ENCODE data around the gene TINCR. TPM values are rescaled to one million over a fixed set of nuclear protein-coding genes. Genes with fewer than 3 reads are reported as not detected.

TINCR gene
- total RNA-seq, 2 experiments from 2014 or later, result 0.29 to 0.34 TPM

- H3K36me3 Mint-ChIP-seq, result peaks cover 4% of the 10 kb centered on the region
- H3K4me1 Mint-ChIP-seq, result peaks cover 5% of the 10 kb centered on the region
- no peaks in the 10 kb centered on the region for H3K27me3 Mint-ChIP-seq
- H3K9me3 Mint-ChIP-seq, result no peaks in the 10 kb centered on the region
- no peak overlapping the region for H3K4me3 Mint-ChIP-seq
- no peak for DNase-seq
- no peak overlapping the region for H3K27ac Mint-ChIP-seq
Measured at GRCh38 chr19:5579286-5579685, 11.5 kb upstream of the TINCR start.

GRCh38 chr19:5578097-5578846, 10.5 kb upstream of the TINCR start:
- DNase-seq, result peak; percentile 73
- Mint-ChIP-seq H3K9me3 (no peaks in the 10 kb centered on the region), H3K4me3 (no peak overlapping the region), H3K36me3 (peaks cover 4% of the 10 kb centered on the region), H3K27ac (no peak overlapping the region), H3K4me1 (peaks cover 5% of the 10 kb centered on the region), H3K27me3 (no peaks in the 10 kb centered on the region)

- H3K27me3 Mint-ChIP-seq, result no peaks in the 10 kb centered on the region
- H3K9me3 Mint-ChIP-seq, result no peaks in the 10 kb centered on the region
- no peak for DNase-seq
- H3K4me1 Mint-ChIP-seq, result peaks cover 5% of the 10 kb centered on the region
- H3K36me3 Mint-ChIP-seq, result peaks cover 2% of the 10 kb centered on the region
- H3K4me3 Mint-ChIP-seq, result no peak overlapping the region
- H3K27ac Mint-ChIP-seq, result no peak overlapping the region
Measured at GRCh38 chr19:5575590-5575989, 7.8 kb upstream of the TINCR start.

- DNase-seq, result no peak
- Mint-ChIP-seq H3K27me3 (peaks cover 13% of the 10 kb centered on the region), H3K4me3 (no peak overlapping the region), H3K36me3 (peaks cover 2% of the 10 kb centered on the region), H3K4me1 (peaks cover 2% of the 10 kb centered on the region), H3K27ac (no peak overlapping the region), H3K9me3 (no peaks in the 10 kb centered on the region)
Measured at GRCh38 chr19:5572556-5573286, 5.0 kb upstream of the TINCR start.

- no peak overlapping the region for H3K27ac Mint-ChIP-seq
- H3K36me3 Mint-ChIP-seq, result peaks cover 2% of the 10 kb centered on the region
Measured at GRCh38 chr19:5571777-5572176, 4.0 kb upstream of the TINCR start.

GRCh38 chr19:5567970-5568407, 236 bp upstream of the TINCR start:
- Mint-ChIP-seq H3K4me3 (no peak overlapping the region), H3K36me3 (no peaks in the 10 kb centered on the region), H3K27ac (no peak overlapping the region), H3K9me3 (no peaks in the 10 kb centered on the region), H3K27me3 (peaks cover 27% of the 10 kb centered on the region), H3K4me1 (no peaks in the 10 kb centered on the region)
- DNase-seq, result no peak

More at GRCh38 chr19:5571777-5572176, 4.0 kb upstream of the TINCR start:
- peaks cover 13% of the 10 kb centered on the region for H3K27me3 Mint-ChIP-seq
- peaks cover 2% of the 10 kb centered on the region for H3K4me1 Mint-ChIP-seq
- no peaks in the 10 kb centered on the region for H3K9me3 Mint-ChIP-seq
- DNase-seq, result no peak
- H3K4me3 Mint-ChIP-seq, result no peak overlapping the region

GRCh38 chr19:5564930-5565329, 2.8 kb downstream of the TINCR start:
- peaks cover 3% of the 10 kb centered on the region for H3K9me3 Mint-ChIP-seq
- peaks cover 50% of the 10 kb centered on the region for H3K27me3 Mint-ChIP-seq
- no peak overlapping the region for H3K4me3 Mint-ChIP-seq
- H3K36me3 Mint-ChIP-seq, result no peaks in the 10 kb centered on the region
- H3K4me1 Mint-ChIP-seq, result no peaks in the 10 kb centered on the region
- no peak overlapping the region for H3K27ac Mint-ChIP-seq
- no peak for DNase-seq

GRCh38 chr19:5563935-5564612, 3.7 kb downstream of the TINCR start:
- no peak for DNase-seq
- H3K4me1 Mint-ChIP-seq, result no peaks in the 10 kb centered on the region
- H3K27me3 Mint-ChIP-seq, result peaks cover 46% of the 10 kb centered on the region
- no peaks in the 10 kb centered on the region for H3K36me3 Mint-ChIP-seq
- peaks cover 3% of the 10 kb centered on the region for H3K9me3 Mint-ChIP-seq
- no peak overlapping the region for H3K4me3 Mint-ChIP-seq
- H3K27ac Mint-ChIP-seq, result no peak overlapping the region

GRCh38 chr19:5563008-5563431, 4.7 kb downstream of the TINCR start:
- DNase-seq, result no peak
- Mint-ChIP-seq H3K4me3 (no peak overlapping the region), H3K36me3 (no peaks in the 10 kb centered on the region), H3K9me3 (peaks cover 3% of the 10 kb centered on the region), H3K27me3 (peaks cover 38% of the 10 kb centered on the region), H3K27ac (no peak overlapping the region), H3K4me1 (no peaks in the 10 kb centered on the region)

GRCh38 chr19:5562280-5562679, 5.5 kb downstream of the TINCR start:
- no peaks in the 10 kb centered on the region for H3K36me3 Mint-ChIP-seq
- H3K9me3 Mint-ChIP-seq, result peaks cover 3% of the 10 kb centered on the region
- H3K27me3 Mint-ChIP-seq, result peaks cover 37% of the 10 kb centered on the region
- no peak overlapping the region for H3K4me3 Mint-ChIP-seq
- no peak overlapping the region for H3K27ac Mint-ChIP-seq
- no peak for DNase-seq
- no peaks in the 10 kb centered on the region for H3K4me1 Mint-ChIP-seq

- H3K4me1 Mint-ChIP-seq, result no peaks in the 10 kb centered on the region
- no peak for DNase-seq
- H3K9me3 Mint-ChIP-seq, result peaks cover 3% of the 10 kb centered on the region
- no peaks in the 10 kb centered on the region for H3K36me3 Mint-ChIP-seq
- H3K27me3 Mint-ChIP-seq, result peaks cover 37% of the 10 kb centered on the region
- no peak overlapping the region for H3K4me3 Mint-ChIP-seq
- H3K27ac Mint-ChIP-seq, result no peak overlapping the region
Measured at GRCh38 chr19:5561559-5561958, 6.2 kb downstream of the TINCR start.

- no peaks in the 10 kb centered on the region for H3K36me3 Mint-ChIP-seq
- H3K9me3 Mint-ChIP-seq, result peaks cover 3% of the 10 kb centered on the region
- H3K27me3 Mint-ChIP-seq, result peaks cover 32% of the 10 kb centered on the region
- H3K4me3 Mint-ChIP-seq, result no peak overlapping the region
- H3K4me1 Mint-ChIP-seq, result no peaks in the 10 kb centered on the region
- no peak overlapping the region for H3K27ac Mint-ChIP-seq
- DNase-seq, result no peak
Measured at GRCh38 chr19:5560156-5560555, 7.6 kb downstream of the TINCR start.

- no peak overlapping the region for H3K27ac Mint-ChIP-seq
- H3K36me3 Mint-ChIP-seq, result no peaks in the 10 kb centered on the region
- no peak for DNase-seq
- H3K4me3 Mint-ChIP-seq, result no peak overlapping the region
- peaks cover 3% of the 10 kb centered on the region for H3K9me3 Mint-ChIP-seq
- H3K4me1 Mint-ChIP-seq, result no peaks in the 10 kb centered on the region
- peaks cover 28% of the 10 kb centered on the region for H3K27me3 Mint-ChIP-seq
Measured at GRCh38 chr19:5559804-5560133, 8.0 kb downstream of the TINCR start.

GRCh38 chr19:5558101-5558621, 9.6 kb downstream of the TINCR start:
- peaks cover 24% of the 10 kb centered on the region for H3K27me3 Mint-ChIP-seq
- peaks cover 3% of the 10 kb centered on the region for H3K9me3 Mint-ChIP-seq
- no peak overlapping the region for H3K27ac Mint-ChIP-seq
- H3K4me3 Mint-ChIP-seq, result no peak overlapping the region
- no peak for DNase-seq
- no peaks in the 10 kb centered on the region for H3K4me1 Mint-ChIP-seq
- H3K36me3 Mint-ChIP-seq, result no peaks in the 10 kb centered on the region

GRCh38 chr19:5557691-5558090, 10.1 kb downstream of the TINCR start:
- no peaks in the 10 kb centered on the region for H3K36me3 Mint-ChIP-seq
- H3K27me3 Mint-ChIP-seq, result peaks cover 20% of the 10 kb centered on the region
- DNase-seq, result no peak
- H3K27ac Mint-ChIP-seq, result no peak overlapping the region
- H3K4me3 Mint-ChIP-seq, result no peak overlapping the region
- H3K4me1 Mint-ChIP-seq, result no peaks in the 10 kb centered on the region
- peaks cover 3% of the 10 kb centered on the region for H3K9me3 Mint-ChIP-seq

All from activated naive CD8-positive, alpha-beta T cell treated with anti-CD3 and anti-CD28 coated beads for 36 hours (primary cell).